K562 (cell line): Measurements from ENCODE around the gene SPATA2. TPM values are rescaled to one million over a fixed set of nuclear protein-coding genes. Genes with fewer than 3 reads are reported as not detected.

ENCODE experiments used
- ATAC-seq: fragments of 200-7000 bp; cut with Tn5 transposase; 3 replicates; pipeline ENCODE4 v1.9.1; 2020; ENCODE audit warnings: moderate library complexity
- BruUV-seq: library from RNA; stranded (reverse); fragments of 400-500 nt; replicated peaks from 2 replicates; lab custom pipeline; 2021; lab: Mats Ljungman, UMichigan
- CTCF ChIA-PET: fragments of 300-600 bp; formaldehyde crosslinking; extraction: SDS; loops from one replicate; lab custom pipeline; 2021; ENCODE audit warnings: low intra/inter-chr PET ratio; lab: Yijun Ruan, JAX
- POLR2A ChIA-PET: fragments of 300-600, 350-650 bp; sonication (Branson Sonifier 250); formaldehyde crosslinking; extraction: SDS; loops from one replicate; lab custom pipeline; 2021; ENCODE audit warnings: antibody characterized with exemption, inconsistent platforms; lab: Yijun Ruan, JAX
- DNase-seq, 4 experiments: peaks; one replicate each; pipeline versions ENCODE4 v3.0.0 to v3.0.0-alpha.2; 2011 to 2018; ENCODE audit warnings: low spot score in 3 of 4, mixed read lengths in 3 of 4; ENCODE audit errors: extremely low read depth in 1 of 4
- FAIRE-seq: peaks from 2 replicates; lab custom pipeline; 2011; peaks lifted over from hg19 to GRCh38; lab: Jason Lieb, UNC
- H2AFZ ChIP-seq: 2 replicates; pipeline ENCODE4 v1.6.0; 2011; ENCODE audit warnings: low read depth, low read length, control low read depth, inconsistent platforms
- H3K27ac ChIP-seq: fragments of 200-600 bp; 3 replicates; pipeline ENCODE4 v1.8.0; 2011; ENCODE audit warnings: low read depth, mild to moderate bottlenecking, control low read depth, inconsistent platforms, low read length, moderate library complexity, mixed read lengths; ENCODE audit errors: extremely low read depth
- H3K27me3 ChIP-seq, 2 experiments: fragments of 300-600 bp in 1 of 2; 2 replicates in 1 of 2; 3 replicates in 1 of 2; pipeline versions ENCODE4 v1.6.0 to v1.8.0; 2011; ENCODE audit warnings: inconsistent platforms in 2 of 2, low read length in 2 of 2, mild to moderate bottlenecking in 1 of 2, mixed read lengths in 1 of 2, moderate library complexity in 1 of 2; ENCODE audit not compliant: control insufficient read depth in 2 of 2, insufficient read depth in 2 of 2
- H3K36me3 ChIP-seq: fragments of 300-600 bp; 3 replicates; pipeline ENCODE4 v1.8.0; 2011; ENCODE audit warnings: mild to moderate bottlenecking, low read length, inconsistent platforms; ENCODE audit not compliant: control insufficient read depth, insufficient read depth
- H3K4me1 ChIP-seq, 2 experiments: fragments of 200-600 bp in 1 of 2; replicated peaks in 1 of 2; 2 replicates in 1 of 2; 3 replicates in 1 of 2; pipeline versions ENCODE4 v1.5.1 to v1.8.0; 2011; ENCODE audit warnings: inconsistent platforms in 2 of 2, low read length in 2 of 2, mild to moderate bottlenecking in 1 of 2, mixed read lengths in 1 of 2, moderate library complexity in 1 of 2; ENCODE audit not compliant: control insufficient read depth in 2 of 2, insufficient read depth in 2 of 2
- H3K4me2 ChIP-seq: 2 replicates; pipeline ENCODE4 v1.6.1; 2011; ENCODE audit warnings: low read length, control low read depth, inconsistent platforms, mixed read lengths; ENCODE audit not compliant: insufficient read depth
- H3K4me3 ChIP-seq: fragments of 200-600 bp; sonication (generic), shearing (Covaris generic); 2 replicates; pipeline ENCODE4 v1.5.1; 2016; ENCODE audit warnings: control low read depth, inconsistent platforms
- H3K79me2 ChIP-seq: fragments of 200-600 bp; 3 replicates; pipeline ENCODE4 v1.8.0; 2011; ENCODE audit warnings: low read length, inconsistent platforms; ENCODE audit not compliant: control insufficient read depth, insufficient read depth
- H3K9ac ChIP-seq, 2 experiments: 2 replicates each; pipeline versions ENCODE4 v1.6.0 to v1.6.1; 2011; ENCODE audit warnings: low read depth in 2 of 2, low read length in 2 of 2, control low read depth in 1 of 2, inconsistent platforms in 1 of 2, mild to moderate bottlenecking in 1 of 2, mixed read lengths in 1 of 2; ENCODE audit not compliant: insufficient read depth in 1 of 2
- H3K9me1 ChIP-seq: one replicate; pipeline ENCODE4 v1.6.0; 2011; ENCODE audit warnings: inconsistent platforms, mild to moderate bottlenecking, low read length, moderate library complexity; ENCODE audit not compliant: control insufficient read depth, insufficient read depth
- H3K9me3 ChIP-seq: replicated peaks from 2 replicates; pipeline ENCODE4 v1.5.1; 2011; ENCODE audit warnings: low read depth, low read length, inconsistent platforms; ENCODE audit not compliant: control insufficient read depth, insufficient read depth
- H4K20me1 ChIP-seq: replicated peaks from 2 replicates; pipeline ENCODE4 v1.6.1; 2011; ENCODE audit warnings: low read length, inconsistent platforms, mixed read lengths; ENCODE audit not compliant: control insufficient read depth, insufficient read depth
- KHSRP ChIP-seq: fragments of 450-650 bp; IDR thresholded peaks from 2 replicates; pipeline ENCODE4 v1.6.1; 2017
- WGBS: fragments of 100-300 bp; shearing (Covaris generic); methylation state at CpG from one replicate; pipeline ENCODE4 v1.1.6; 2016; ENCODE audit warnings: low coverage, mixed read lengths; ENCODE audit not compliant: insufficient coverage; ENCODE audit errors: missing lambda C conversion rate; 5-methylcytosine and 5-hydroxymethylcytosine counted together
- in situ Hi-C: fragments of 300-500 bp; cut with MboI; formaldehyde crosslinking; loops from 4 replicates; pipeline ENCODE4 v1.15.0; 2018; ENCODE audit warnings: inconsistent platforms, mixed read lengths
- intact Hi-C: fragments of 100-400 bp; cut with micrococcal nuclease; formaldehyde crosslinking; loops from 2 replicates; pipeline ENCODE4 v1.14.2; 2022
- polyA plus RNA-seq, 8 experiments: library from polyadenylated mRNA; depleted of rRNA in 4 of 8; stranded (reverse) in 5 of 8; unstranded in 3 of 8; fragments of >200 nt; fragmentation: Nextera tagmentation in 2 of 8; fragmentation: Illumina TruSeq in 1 of 8; extraction: Ambion mirVana in 2 of 8; extraction: Trizol in 1 of 8; gene quantifications; 2 replicates each; pipeline versions ENCODE4 v1.2.1 to v1.2.3, GENCODE V29; 2011 to 2014; ENCODE audit warnings: inconsistent platforms in 1 of 8, missing spikeins in 1 of 8
- total RNA-seq, 7 experiments: library from RNA; depleted of rRNA in 6 of 7; stranded (reverse); fragments of >200 nt in 6 of 7; fragmentation: Illumina TruSeq in 2 of 7; extraction: Trizol in 2 of 7; gene quantifications; 2 replicates each; pipeline versions ENCODE4 v1.2.1 to v1.2.3, GENCODE V29; 2011 to 2021; ENCODE audit warnings: low replicate concordance in 1 of 7
- TF ChIP-seq, protein P1 (sequence below): fragments of 250-450 bp; sonication (Bioruptor Pico); IDR thresholded peaks from 2 replicates; pipeline ENCODE4 v1.9.0; 2021; ENCODE audit warnings: mild to moderate bottlenecking, inconsistent platforms
- TF ChIP-seq, protein P2 (sequence below), 3 experiments: fragments of 200-800 bp in 1 of 3; sonication (Bioruptor generic) in 1 of 3; sonication (generic) in 1 of 3; formaldehyde crosslinking in 1 of 3; IDR thresholded peaks; 2 replicates each; pipeline versions ENCODE4 v1.6.1 to v1.8.0; 2016 to 2022; ENCODE audit warnings: mild to moderate bottlenecking in 2 of 3, missing compliant biosample characterization in 2 of 3, missing genetic modification characterization in 2 of 3, missing genetic modification reagents in 1 of 3
- TF ChIP-seq, protein P3 (sequence below): fragments of 450-650 bp; formaldehyde crosslinking; IDR thresholded peaks from 2 replicates; pipeline ENCODE4 v1.4.0; 2020; ENCODE audit warnings: mild to moderate bottlenecking, moderate library complexity

Gene SPATA2
- total and polyA plus RNA-seq, 9 of the 15 experiments (the other 6 are each of a cell fraction or from before 2014, with no cell fraction given) = 0.46 to 8.2 (median 2.7) TPM

DNA sequence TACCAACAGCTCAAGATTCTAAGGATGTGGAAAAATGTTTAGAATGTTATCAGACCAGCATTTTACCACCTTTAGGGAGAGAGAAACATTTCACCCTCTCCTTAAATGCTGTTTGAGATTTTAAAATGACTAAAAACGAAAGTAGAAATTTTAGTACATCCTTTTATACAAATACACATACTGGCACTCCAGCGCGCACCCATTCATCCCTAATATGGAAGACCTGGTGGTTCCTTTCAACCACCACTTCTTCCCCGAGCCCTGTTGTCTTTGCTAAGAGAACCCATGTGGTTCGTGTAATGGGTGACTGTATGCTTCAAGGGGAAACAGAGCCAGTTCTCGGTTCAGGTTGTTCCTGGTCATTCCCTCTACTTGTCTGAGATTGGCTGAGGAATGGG lies 21.3 kb downstream of the SPATA2 start:
- POLR2A ChIA-PET = interaction anchor here (0.8 to 3.2 kb wide), 3 partner anchors 9 to 22 kb away, joined by 3 to 16 read pairs (median 5); no protein-coding TSS in a partner anchor

DNA sequence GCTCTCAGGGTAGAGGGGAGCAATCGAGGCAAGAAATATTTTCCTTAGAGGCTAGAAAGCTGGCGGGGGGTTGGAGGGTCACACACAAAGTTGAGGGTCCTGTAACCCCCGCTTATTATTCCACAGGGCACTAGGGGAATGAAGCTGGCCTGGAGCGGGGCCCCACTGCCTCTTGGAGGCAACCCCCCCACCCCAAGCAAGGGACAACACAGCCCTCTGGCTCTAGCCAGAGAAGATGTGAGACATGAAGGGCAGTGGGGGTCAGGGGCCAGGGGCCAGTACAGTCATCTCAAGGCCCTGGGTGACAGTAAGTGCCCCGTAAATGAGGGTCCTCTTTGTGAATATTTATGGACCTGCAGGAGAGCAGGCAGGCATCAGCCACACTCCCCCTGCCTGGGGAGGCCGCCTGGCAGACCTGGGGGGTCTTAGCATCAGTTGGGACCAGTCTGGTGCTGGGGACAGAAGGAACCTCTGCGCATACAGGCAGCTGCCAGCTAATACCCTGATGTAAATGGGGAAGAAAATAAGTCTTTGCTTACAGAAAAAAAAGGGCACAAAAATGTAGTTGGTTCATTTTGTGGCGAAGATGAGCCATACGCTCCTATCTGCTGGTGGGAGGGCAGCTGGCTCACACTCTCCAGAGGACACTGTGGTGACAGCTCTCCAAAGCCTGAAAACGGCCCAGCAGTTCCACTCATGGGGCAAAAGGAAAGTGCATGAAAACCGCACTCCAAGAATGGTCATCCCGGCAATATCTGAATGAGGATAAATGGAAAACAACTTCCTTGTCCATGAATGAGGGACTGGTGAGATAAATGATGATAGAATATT lies 21.9 kb downstream of the SPATA2 start:
- FAIRE-seq = no peak

More for the DNA sequence above, 21.3 kb downstream of the SPATA2 start:
- Histone ChIP-seq H4K20me1 (peaks cover 3% of the 10 kb centered on the region; the same call in 1 of the 2 replicates), H2AFZ (no peak overlapping the region), H3K9me1 (no peaks in the 10 kb centered on the region), H3K27me3 (no peaks in the 10 kb centered on the region), H3K4me2 (no peak overlapping the region), H3K79me2 (no peaks in the 10 kb centered on the region), H3K36me3 (peaks cover 5% of the 10 kb centered on the region; the same call in 1 of the 3 replicates), H3K4me3 (no peak overlapping the region), H3K27ac (no peak overlapping the region), H3K9ac (no peak overlapping the region), H3K4me1 (peaks cover 8 to 29% of the 10 kb centered on the region in 2 experiments), H3K9me3 (no peaks in the 10 kb centered on the region)
- 59% methylated on average over 6 of the region's 6 CpGs for WGBS
- ATAC-seq (no peak), FAIRE-seq (no peak), DNase-seq (no peak)
- no TSS peak for BruUV-seq
- no peak for TF ChIP-seq KHSRP
- in situ Hi-C loops (loop anchor here (25.0 kb wide), 1 partner anchor 557 kb away; no protein-coding TSS in a partner anchor), intact Hi-C loops (loop anchor here (5.0 kb wide), 1 partner anchor 352 kb away; no protein-coding TSS in a partner anchor)
- CTCF ChIA-PET = no interaction called here

More for the DNA sequence above, 21.9 kb downstream of the SPATA2 start:
- Histone ChIP-seq H3K79me2 (no peaks in the 10 kb centered on the region), H4K20me1 (peaks cover 8% of the 10 kb centered on the region; the same call in 1 of the 2 replicates), H3K9me3 (no peaks in the 10 kb centered on the region), H3K9me1 (no peaks in the 10 kb centered on the region), H3K4me2 (peak overlapping the region; percentile 3; the same call in 1 of the 2 replicates), H3K9ac (peak overlapping the region in 1 of 2 experiments; percentile 87; a peak in 1 of 4 replicates), H3K4me3 (no peak overlapping the region), H3K4me1 (peaks cover 8 to 32% of the 10 kb centered on the region in 2 experiments), H3K27ac (no peak overlapping the region), H3K27me3 (no peaks in the 10 kb centered on the region), H2AFZ (no peak overlapping the region), H3K36me3 (peaks cover 10% of the 10 kb centered on the region; the same call in 1 of the 3 replicates)
- TF ChIP-seq, protein P1, sequence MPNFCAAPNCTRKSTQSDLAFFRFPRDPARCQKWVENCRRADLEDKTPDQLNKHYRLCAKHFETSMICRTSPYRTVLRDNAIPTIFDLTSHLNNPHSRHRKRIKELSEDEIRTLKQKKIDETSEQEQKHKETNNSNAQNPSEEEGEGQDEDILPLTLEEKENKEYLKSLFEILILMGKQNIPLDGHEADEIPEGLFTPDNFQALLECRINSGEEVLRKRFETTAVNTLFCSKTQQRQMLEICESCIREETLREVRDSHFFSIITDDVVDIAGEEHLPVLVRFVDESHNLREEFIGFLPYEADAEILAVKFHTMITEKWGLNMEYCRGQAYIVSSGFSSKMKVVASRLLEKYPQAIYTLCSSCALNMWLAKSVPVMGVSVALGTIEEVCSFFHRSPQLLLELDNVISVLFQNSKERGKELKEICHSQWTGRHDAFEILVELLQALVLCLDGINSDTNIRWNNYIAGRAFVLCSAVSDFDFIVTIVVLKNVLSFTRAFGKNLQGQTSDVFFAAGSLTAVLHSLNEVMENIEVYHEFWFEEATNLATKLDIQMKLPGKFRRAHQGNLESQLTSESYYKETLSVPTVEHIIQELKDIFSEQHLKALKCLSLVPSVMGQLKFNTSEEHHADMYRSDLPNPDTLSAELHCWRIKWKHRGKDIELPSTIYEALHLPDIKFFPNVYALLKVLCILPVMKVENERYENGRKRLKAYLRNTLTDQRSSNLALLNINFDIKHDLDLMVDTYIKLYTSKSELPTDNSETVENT (CRISPR knock-in tag) = no peak
- TF ChIP-seq, protein P2, sequence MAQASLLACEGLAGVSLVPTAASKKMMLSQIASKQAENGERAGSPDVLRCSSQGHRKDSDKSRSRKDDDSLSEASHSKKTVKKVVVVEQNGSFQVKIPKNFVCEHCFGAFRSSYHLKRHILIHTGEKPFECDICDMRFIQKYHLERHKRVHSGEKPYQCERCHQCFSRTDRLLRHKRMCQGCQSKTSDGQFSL (CRISPR knock-in tag; IDR thresholded peaks at IDR 0.05) = peak; percentile 37; the same call in 1 of the 2 replicates
- TF ChIP-seq, protein P2 (tag; IDR thresholded peaks at IDR 0.05) = no peak
- TF ChIP-seq, protein P3, sequence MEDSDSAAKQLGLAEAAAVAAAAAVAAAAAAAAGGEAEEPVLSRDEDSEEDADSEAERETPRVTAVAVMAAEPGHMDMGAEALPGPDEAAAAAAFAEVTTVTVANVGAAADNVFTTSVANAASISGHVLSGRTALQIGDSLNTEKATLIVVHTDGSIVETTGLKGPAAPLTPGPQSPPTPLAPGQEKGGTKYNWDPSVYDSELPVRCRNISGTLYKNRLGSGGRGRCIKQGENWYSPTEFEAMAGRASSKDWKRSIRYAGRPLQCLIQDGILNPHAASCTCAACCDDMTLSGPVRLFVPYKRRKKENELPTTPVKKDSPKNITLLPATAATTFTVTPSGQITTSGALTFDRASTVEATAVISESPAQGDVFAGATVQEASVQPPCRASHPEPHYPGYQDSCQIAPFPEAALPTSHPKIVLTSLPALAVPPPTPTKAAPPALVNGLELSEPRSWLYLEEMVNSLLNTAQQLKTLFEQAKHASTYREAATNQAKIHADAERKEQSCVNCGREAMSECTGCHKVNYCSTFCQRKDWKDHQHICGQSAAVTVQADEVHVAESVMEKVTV (CRISPR knock-in tag) = no peak
- DNase-seq (no peak), ATAC-seq (no peak)
- WGBS = 52% methylated on average over 12 of the region's 12 CpGs
- intact Hi-C loops = loop anchor here (5.0 kb wide), 1 partner anchor 351 kb away; no protein-coding TSS in a partner anchor
- CTCF ChIA-PET = no interaction called here
- POLR2A ChIA-PET = interaction anchor here (0.7 to 3.2 kb wide), 6 partner anchors 7 to 1504 kb away, joined by 3 to 16 read pairs (median 4); no protein-coding TSS in a partner anchor
- in situ Hi-C loops = loop anchor here (25.0 kb wide), 1 partner anchor 556 kb away; no protein-coding TSS in a partner anchor
- no TSS peak for BruUV-seq
